Subcutaneous abdominal adipose tissue (tissue), 5 donors: ENCODE measurements around the gene AK1.
A peak's percentile ranks its signal among the peaks of the same experiment; 100 is the strongest.

Source experiments
- H3K27ac ChIP-seq: one replicate; pipeline ENCODE4 v1.7.0; 2013; ENCODE audit warnings: low read depth, mild to moderate bottlenecking, inconsistent platforms, low read length, moderate library complexity
- H3K27me3 ChIP-seq, 5 donors: one replicate each; pipeline ENCODE4 v1.7.0; 2013; ENCODE audit warnings: low read length in 5 of 5, inconsistent platforms in 1 of 5; ENCODE audit not compliant: control insufficient read depth in 5 of 5, insufficient read depth in 4 of 5
- H3K36me3 ChIP-seq, 5 donors: one replicate each; pipeline ENCODE4 v1.7.0; 2013; ENCODE audit warnings: low read length in 5 of 5; ENCODE audit not compliant: control insufficient read depth in 5 of 5, insufficient read depth in 5 of 5
- H3K4me1 ChIP-seq, 5 donors: one replicate each; pipeline ENCODE4 v1.7.0; 2013; ENCODE audit warnings: low read length in 5 of 5, mild to moderate bottlenecking in 3 of 5, moderate library complexity in 1 of 5; ENCODE audit not compliant: control insufficient read depth in 5 of 5, insufficient read depth in 5 of 5
- H3K4me3 ChIP-seq, 5 donors: one replicate each; pipeline ENCODE4 v1.7.0; 2013; ENCODE audit warnings: low read length in 5 of 5, low read depth in 1 of 5
- H3K9ac ChIP-seq, 5 donors: one replicate each; pipeline ENCODE4 v1.7.0; 2013; ENCODE audit warnings: low read length in 5 of 5, mild to moderate bottlenecking in 4 of 5, moderate library complexity in 3 of 5
- H3K9me3 ChIP-seq, 5 donors: one replicate each; pipeline ENCODE4 v1.7.0; 2013; ENCODE audit warnings: low read length in 5 of 5; ENCODE audit not compliant: control insufficient read depth in 5 of 5
- donor health status: healthy.
- donor health status: healthy.
- donor health status: healthy.
- donor health status: healthy.
- donor health status: healthy.

AK1 gene

DNA sequence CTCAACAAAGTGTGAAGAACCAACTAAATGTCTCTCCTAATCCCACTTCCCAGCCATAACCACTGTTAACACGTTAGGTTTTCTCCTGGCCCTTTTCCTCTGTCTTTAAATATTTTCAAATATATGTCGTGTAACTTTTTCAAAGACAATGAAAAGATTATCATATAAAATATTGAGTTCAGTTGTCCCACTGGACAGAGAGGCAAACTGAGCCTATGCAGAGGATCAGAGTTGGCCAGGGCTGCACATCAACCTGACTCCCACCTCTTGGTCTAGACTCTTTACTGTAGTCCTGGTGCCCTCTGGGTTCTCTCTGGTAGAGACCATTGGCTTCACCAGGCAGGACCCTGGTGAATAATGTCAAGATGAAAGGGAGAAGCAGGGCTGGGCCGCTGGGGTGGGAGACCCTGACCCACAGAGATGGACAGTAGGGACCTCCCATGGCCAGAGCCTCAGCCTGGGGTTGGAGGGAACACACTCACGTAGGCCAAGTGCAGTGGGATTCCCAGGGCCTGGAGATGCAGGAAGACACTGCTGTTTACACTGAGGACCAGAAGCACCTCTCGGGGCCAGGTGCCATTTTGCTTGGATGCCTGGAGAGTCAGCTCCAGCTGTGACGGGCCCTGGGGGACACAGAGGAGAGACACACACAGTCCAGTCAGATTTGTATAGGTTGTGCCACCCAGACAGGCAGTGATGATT, 48.1 kb downstream of the AK1 start:
- no peaks in the 10 kb centered on the region for H3K27me3 ChIP-seq
- peak overlapping the region; percentile 64 for H3K27ac ChIP-seq
- no peak overlapping the region for H3K4me3 ChIP-seq
- no peak overlapping the region for H3K9ac ChIP-seq
- H3K4me1 ChIP-seq: peaks cover 0 to 57% (median 41%) of the 10 kb centered on the region in 5 donors
- H3K9me3 ChIP-seq: no peaks in the 10 kb centered on the region
- H3K36me3 ChIP-seq: peaks cover 0 to 34% (median 32%) of the 10 kb centered on the region in 5 donors

DNA sequence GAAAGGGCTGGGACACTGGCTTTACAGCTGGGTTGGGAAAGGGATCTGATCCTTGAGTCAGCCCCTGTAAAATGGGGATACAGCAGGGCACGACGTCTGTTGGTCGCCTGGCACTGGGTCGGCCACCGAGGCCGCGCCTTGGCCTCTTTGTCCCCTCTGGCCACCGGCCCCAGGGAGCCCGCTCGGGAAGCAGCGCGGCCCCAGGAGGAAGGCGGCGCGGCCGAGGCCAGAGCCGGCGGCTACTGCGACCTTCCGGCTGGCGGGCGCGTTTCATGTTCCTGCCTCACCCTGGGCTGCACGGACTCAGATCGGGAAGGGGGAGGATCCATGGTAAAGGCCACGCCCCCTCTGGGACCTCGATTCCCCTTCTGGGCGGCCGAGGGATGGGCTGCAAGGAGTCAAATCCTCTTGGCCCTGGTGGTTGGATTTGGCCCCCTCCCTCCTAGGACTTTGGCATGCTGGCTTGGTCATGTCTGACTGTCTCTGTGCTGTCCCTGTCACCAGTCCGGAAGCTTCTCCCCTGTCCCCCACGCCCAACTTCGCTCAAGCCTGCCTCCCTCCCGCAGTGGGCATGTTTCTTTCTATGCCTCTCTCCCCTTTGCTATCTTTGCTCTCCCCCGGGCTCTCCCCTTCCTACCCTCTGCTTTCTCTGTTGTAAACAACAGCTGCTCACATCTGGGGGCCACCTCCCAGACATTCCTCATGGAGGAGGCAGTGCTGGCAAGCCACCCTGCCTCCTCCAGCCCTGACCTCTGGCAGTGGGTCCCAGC, 49.0 kb downstream of the AK1 start:
- no peaks in the 10 kb centered on the region for H3K27me3 ChIP-seq
- H3K4me3 ChIP-seq: peak overlapping the region; percentile 26 to 67 (median 50)
- peaks cover 0 to 56% (median 33%) of the 10 kb centered on the region in 5 donors for H3K4me1 ChIP-seq
- H3K9me3 ChIP-seq: no peaks in the 10 kb centered on the region
- peak overlapping the region; percentile 64 for H3K27ac ChIP-seq
- peaks cover 0 to 42% (median 38%) of the 10 kb centered on the region in 5 donors for H3K36me3 ChIP-seq
- H3K9ac ChIP-seq: peak overlapping the region in 4 of 5 donors; percentile 62 to 77 (median 70)

DNA sequence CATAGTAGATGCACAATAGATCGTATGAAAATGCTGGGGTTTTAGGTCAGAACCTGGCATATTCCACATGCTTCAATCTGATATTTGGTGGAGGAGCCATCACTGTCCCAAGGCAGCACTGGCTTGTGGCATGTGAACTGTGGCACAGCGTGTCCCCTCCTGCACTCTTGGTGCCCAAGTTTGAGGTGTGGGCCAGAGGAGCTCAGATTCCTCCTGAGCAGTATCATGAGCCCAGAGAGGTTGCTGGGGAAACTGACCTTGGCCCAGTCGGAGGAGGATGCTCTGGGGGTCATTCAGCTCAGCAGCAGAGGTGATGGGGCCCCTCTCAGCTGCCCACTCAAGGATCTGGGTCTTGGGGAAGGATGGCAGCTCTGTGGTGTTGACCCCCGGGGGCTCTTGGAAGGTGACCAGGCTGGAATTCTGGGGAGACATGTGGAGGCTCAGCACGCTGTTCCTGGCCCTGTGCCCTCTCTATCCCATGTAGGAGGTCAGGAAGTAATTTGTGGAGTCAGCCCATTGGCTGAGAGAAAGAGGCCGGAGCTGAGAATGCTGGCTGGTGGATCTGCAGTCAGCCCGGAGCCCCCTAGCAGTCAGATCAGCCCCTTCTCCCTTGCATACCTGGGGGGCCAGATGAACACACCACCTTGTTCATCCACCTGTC, 51.1 kb downstream of the AK1 start:
- Histone ChIP-seq H3K27ac (no peak overlapping the region), H3K4me1 (peaks cover 0 to 46% (median 27%) of the 10 kb centered on the region in 5 donors), H3K27me3 (no peaks in the 10 kb centered on the region)

DNA sequence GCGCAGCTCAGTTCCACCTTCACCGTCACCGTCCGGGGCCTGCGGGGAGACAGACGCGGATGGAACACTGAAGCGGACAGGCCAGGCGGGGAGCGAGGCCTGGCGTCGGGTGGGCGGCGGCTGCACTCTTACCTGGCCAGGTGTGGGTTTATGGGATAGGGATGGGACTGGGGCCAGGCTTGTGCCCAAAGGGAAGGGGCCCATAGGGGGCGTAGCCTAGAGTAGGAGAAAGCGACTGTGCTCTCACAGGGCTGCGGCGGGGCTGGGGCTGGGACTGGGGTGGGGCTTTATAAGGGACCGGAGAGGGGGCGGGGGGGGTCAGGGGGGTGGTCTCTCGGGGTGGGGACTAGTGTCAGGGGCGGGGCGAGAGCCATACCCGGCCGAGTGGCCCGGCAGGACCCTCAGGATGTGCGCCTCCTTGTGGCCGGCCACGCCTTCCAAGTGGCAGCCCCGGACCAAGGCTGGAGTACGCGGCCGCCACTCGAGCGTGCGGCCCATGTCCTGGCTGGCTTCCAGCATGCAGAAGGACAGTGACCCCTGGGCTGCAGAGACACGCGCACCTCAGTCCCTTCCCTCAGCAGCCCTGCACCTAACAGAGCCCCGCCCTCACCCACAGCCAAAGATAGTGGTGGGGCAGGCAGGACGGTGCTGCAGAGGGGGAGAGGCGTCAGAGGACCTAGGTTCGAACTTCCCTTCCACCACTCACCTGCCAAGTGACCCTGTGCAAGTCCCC, 52.0 kb downstream of the AK1 start:
- Histone ChIP-seq H3K27ac (no peak overlapping the region), H3K4me3 (no peak overlapping the region), H3K27me3 (no peaks in the 10 kb centered on the region), H3K9me3 (no peaks in the 10 kb centered on the region), H3K9ac (no peak overlapping the region), H3K4me1 (peaks cover 0 to 40% (median 27%) of the 10 kb centered on the region in 5 donors), H3K36me3 (peaks cover 0 to 57% (median 41%) of the 10 kb centered on the region in 5 donors)

More for the DNA sequence above, 51.1 kb downstream of the AK1 start:
- Histone ChIP-seq H3K36me3 (peaks cover 0 to 50% (median 36%) of the 10 kb centered on the region in 5 donors), H3K4me3 (no peak overlapping the region), H3K9ac (no peak overlapping the region), H3K9me3 (no peaks in the 10 kb centered on the region)

DNA sequence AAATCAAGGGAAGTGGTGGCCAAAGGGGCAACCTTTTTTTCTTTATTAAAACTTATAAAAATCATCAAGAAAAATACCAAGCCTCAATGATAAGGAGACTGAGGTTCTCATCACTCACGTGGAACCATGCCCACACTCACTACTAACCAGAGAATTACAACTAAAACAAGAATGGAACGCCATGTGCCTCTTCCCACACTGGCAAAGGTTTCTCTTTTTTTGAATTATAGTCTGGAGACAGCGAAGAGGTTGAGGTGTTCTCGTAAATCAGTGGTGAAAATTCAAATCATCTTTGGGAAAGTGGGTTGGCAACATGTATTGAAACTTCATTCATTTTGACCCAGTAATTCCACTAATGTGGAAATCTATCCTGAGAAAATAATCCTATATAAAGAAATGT, 55.4 kb downstream of the AK1 start:
- Histone ChIP-seq H3K4me1 (peaks cover 0 to 36% (median 6%) of the 10 kb centered on the region in 5 donors), H3K36me3 (peaks cover 0 to 78% (median 61%) of the 10 kb centered on the region in 5 donors), H3K27ac (no peak overlapping the region)

DNA sequence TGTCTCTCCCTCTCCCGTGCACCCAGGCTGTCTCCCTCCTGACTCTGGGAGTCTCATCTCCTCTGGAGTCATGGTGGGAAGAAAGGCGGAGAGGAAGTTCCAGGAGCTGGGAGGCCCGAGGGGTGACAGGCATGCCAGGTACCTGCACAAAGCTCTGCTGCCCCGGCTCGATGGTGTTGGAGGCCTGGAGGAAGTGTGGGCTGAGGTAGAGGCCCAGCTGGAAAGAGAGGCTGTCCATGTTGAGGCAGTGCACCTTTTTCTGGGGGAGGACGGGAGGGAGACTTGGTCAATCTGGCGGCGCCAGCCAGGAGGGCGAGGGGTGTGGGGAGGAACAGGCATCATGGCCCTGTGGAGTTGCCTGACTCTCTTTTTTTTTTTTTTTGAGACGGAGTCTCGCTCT, 58.9 kb downstream of the AK1 start:
- Histone ChIP-seq H3K27me3 (no peaks in the 10 kb centered on the region), H3K9me3 (no peaks in the 10 kb centered on the region), H3K4me3 (no peak overlapping the region), H3K36me3 (peaks cover 0 to 82% (median 65%) of the 10 kb centered on the region in 5 donors), H3K9ac (no peak overlapping the region), H3K27ac (no peak overlapping the region), H3K4me1 (peaks cover 0 to 45% (median 0%) of the 10 kb centered on the region in 5 donors)

More for the DNA sequence above, 55.4 kb downstream of the AK1 start:
- H3K9me3 ChIP-seq: no peaks in the 10 kb centered on the region
- H3K4me3 ChIP-seq: no peak overlapping the region
- no peak overlapping the region for H3K9ac ChIP-seq
- H3K27me3 ChIP-seq: no peaks in the 10 kb centered on the region

DNA sequence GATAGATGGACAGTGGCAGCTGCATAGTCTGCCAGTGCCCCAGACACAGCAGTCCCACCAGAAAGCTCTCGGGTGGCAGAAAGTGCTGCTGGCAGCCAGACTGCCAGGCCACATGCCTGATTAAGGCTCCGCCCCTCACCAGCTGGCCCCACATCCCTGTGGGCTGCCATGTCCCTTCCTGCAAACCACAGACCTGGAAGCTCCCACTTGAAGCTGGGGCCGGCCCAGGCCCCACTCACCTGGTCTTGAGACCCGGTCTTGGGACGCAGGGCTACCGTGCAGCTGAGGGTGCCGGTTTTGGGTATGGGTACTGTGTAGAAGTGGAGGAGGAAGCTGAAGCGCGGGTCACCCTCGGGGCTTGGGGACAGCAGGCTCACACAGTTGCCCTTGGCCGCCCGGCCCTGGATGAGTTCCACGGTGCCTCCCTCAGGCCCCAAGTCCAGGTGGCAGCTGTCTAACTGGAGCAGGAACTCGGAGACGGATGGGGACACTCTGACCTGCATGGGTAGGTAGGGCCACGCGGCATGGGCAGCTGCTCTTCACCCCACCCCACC, 59.5 kb downstream of the AK1 start:
- Histone ChIP-seq H3K27me3 (no peaks in the 10 kb centered on the region), H3K4me1 (peaks cover 0 to 48% (median 0%) of the 10 kb centered on the region in 5 donors), H3K4me3 (no peak overlapping the region), H3K9me3 (no peaks in the 10 kb centered on the region), H3K36me3 (peaks cover 0 to 87% (median 72%) of the 10 kb centered on the region in 5 donors), H3K27ac (no peak overlapping the region), H3K9ac (no peak overlapping the region)

DNA sequence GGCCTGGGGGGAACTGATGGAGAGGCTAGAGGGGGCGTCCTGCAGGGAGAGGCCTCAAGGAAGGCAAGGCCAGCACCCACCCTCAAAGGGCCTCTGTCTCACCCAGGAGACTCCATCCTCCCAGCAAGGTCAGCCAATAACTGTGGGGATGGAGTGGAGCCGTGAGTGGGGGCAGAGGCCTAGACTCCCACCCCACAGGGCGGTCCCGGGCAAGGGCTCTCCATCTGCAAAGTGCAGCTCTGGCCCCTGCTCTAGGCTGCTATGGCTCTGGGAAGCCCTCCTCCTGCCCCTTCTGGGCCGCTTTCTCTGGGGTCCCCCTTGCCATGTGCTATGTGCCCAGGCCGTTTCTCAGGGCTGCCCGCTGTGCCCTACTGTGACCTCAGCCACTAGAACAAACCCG, 60.7 kb downstream of the AK1 start:
- Histone ChIP-seq H3K9me3 (no peaks in the 10 kb centered on the region), H3K4me1 (peaks cover 0 to 48% (median 0%) of the 10 kb centered on the region in 5 donors), H3K36me3 (peaks cover 0 to 86% (median 76%) of the 10 kb centered on the region in 5 donors), H3K27ac (no peak overlapping the region), H3K4me3 (no peak overlapping the region), H3K27me3 (no peaks in the 10 kb centered on the region), H3K9ac (peak overlapping the region in 1 of 5 donors; percentile 17)
